HCT116 (cell line): ENCODE results near the gene FFAR3. TPM values are rescaled to one million over a fixed set of nuclear protein-coding genes. Genes with fewer than 3 reads are reported as not detected.

Experiments
- ATAC-seq: fragments of 200-7000 bp; cut with Tn5 transposase; 2 replicates; pipeline ENCODE4 v1.9.1; 2020; ENCODE audit warnings: mild to moderate bottlenecking, moderate library complexity
- BruUV-seq: library from RNA; stranded (reverse); fragments of 400-500 nt; replicated peaks from 2 replicates; lab custom pipeline; 2021; lab: Mats Ljungman, UMichigan
- CTCF ChIA-PET: fragments of 300-600 bp; sonication (Branson Sonifier 250); formaldehyde crosslinking; loops from one replicate; lab custom pipeline; 2021; ENCODE audit warnings: antibody characterized with exemption; lab: Charles Lee
- POLR2A ChIA-PET: fragments of 300-600, 350-600 bp; sonication (Branson Sonifier 250); formaldehyde crosslinking; loops from one replicate; lab custom pipeline; 2021; ENCODE audit warnings: antibody characterized with exemption; lab: Charles Lee
- RAD21 ChIA-PET, 2 experiments: fragments of 300-600 bp; sonication (Branson Sonifier 250); formaldehyde crosslinking; loops; one replicate each; lab custom pipeline; 2023; ENCODE audit warnings: low total read pairs in 2 of 2; ENCODE audit not compliant: uncharacterized antibody in 2 of 2, unreplicated experiment in 2 of 2, low non-redundant PET in 1 of 2; lab: Charles Lee
- DNase-seq: peaks from one replicate; pipeline ENCODE4 v3.0.0-alpha.2; 2010; ENCODE audit warnings: low read depth, low spot score
- H2AFZ ChIP-seq: fragments of 200-600 bp; shearing (Covaris generic), sonication (generic); 2 replicates; pipeline ENCODE4 v1.6.1; 2017; ENCODE audit warnings: low read depth, mixed run types, mixed read lengths, antibody characterized with exemption, low read length; ENCODE audit not compliant: poor library complexity, severe bottlenecking
- H3K27ac ChIP-seq: 2 replicates; pipeline ENCODE4 v1.5.1; 2012; ENCODE audit warnings: low read depth, low read length
- H3K27me3 ChIP-seq: fragments of 200-600 bp; sonication (generic); 2 replicates; pipeline ENCODE4 v1.6.1; 2016; ENCODE audit warnings: mixed run types, low read length, mixed read lengths; ENCODE audit not compliant: insufficient read depth
- H3K36me3 ChIP-seq, 2 experiments: fragments of 200-500 bp in 1 of 2; fragments of 200-600 bp in 1 of 2; sonication (Bioruptor generic) in 1 of 2; sonication (generic) in 1 of 2; 2 replicates each; pipeline versions ENCODE4 v1.5.1 to v1.6.1; 2014 to 2016; ENCODE audit warnings: low read length in 2 of 2, inconsistent platforms in 1 of 2, mixed read lengths in 1 of 2, mixed run types in 1 of 2; ENCODE audit not compliant: insufficient read depth in 2 of 2, control insufficient read depth in 1 of 2
- H3K4me1 ChIP-seq, 2 experiments: fragments of 200-600 bp in 1 of 2; sonication (generic) in 1 of 2; 2 replicates each; pipeline versions ENCODE4 v1.5.1 to v1.6.1; 2012 to 2017; ENCODE audit warnings: low read length in 2 of 2, inconsistent platforms in 1 of 2, mild to moderate bottlenecking in 1 of 2, mixed read lengths in 1 of 2, mixed run types in 1 of 2, moderate library complexity in 1 of 2; ENCODE audit not compliant: insufficient read depth in 2 of 2, control insufficient read depth in 1 of 2
- H3K4me2 ChIP-seq: fragments of 200-600 bp; sonication (generic); 2 replicates; pipeline ENCODE4 v1.6.1; 2017; ENCODE audit warnings: mixed run types, low read length, mixed read lengths
- H3K4me3 ChIP-seq, 2 experiments: fragments of 200-600 bp in 1 of 2; sonication (generic) in 1 of 2; replicated peaks in 1 of 2; 2 replicates each; pipeline ENCODE4 v1.5.1; 2011 to 2016; ENCODE audit warnings: low read length in 2 of 2, control low read depth in 1 of 2, low read depth in 1 of 2, mild to moderate bottlenecking in 1 of 2, mixed read lengths in 1 of 2, mixed run types in 1 of 2
- H3K79me2 ChIP-seq: fragments of 200-600 bp; sonication (generic); 2 replicates; pipeline ENCODE4 v1.6.1; 2017; ENCODE audit warnings: mild to moderate bottlenecking, mixed run types, low read length, moderate library complexity, mixed read lengths; ENCODE audit not compliant: insufficient read depth
- H3K9ac ChIP-seq: fragments of 200-600 bp; sonication (generic); 2 replicates; pipeline ENCODE4 v1.6.1; 2016; ENCODE audit warnings: low read length, mixed read lengths
- H3K9me2 ChIP-seq: fragments of 200-600 bp; sonication (generic), shearing (Covaris generic); 2 replicates; pipeline ENCODE4 v1.6.1; 2017; ENCODE audit warnings: mixed run types, mild to moderate bottlenecking, moderate library complexity; ENCODE audit not compliant: insufficient read depth
- H3K9me3 ChIP-seq, 2 experiments: fragments of 200-500 bp in 1 of 2; fragments of 200-600 bp in 1 of 2; sonication (Bioruptor generic) in 1 of 2; sonication (generic) in 1 of 2; 2 replicates each; pipeline ENCODE4 v1.6.1; 2014 to 2017; ENCODE audit warnings: low read length in 2 of 2, mixed read lengths in 2 of 2, inconsistent platforms in 1 of 2, low read depth in 1 of 2, mild to moderate bottlenecking in 1 of 2, mixed run types in 1 of 2, moderate library complexity in 1 of 2; ENCODE audit not compliant: control insufficient read depth in 1 of 2, insufficient read depth in 1 of 2
- H4K20me1 ChIP-seq: fragments of 200-600 bp; sonication (generic), shearing (Covaris generic); 2 replicates; pipeline ENCODE4 v1.6.1; 2017; ENCODE audit warnings: mixed run types, mild to moderate bottlenecking, moderate library complexity; ENCODE audit not compliant: insufficient read depth
- CBX3 ChIP-seq: IDR thresholded peaks from 2 replicates; pipeline ENCODE4 v1.6.1; 2012; ENCODE audit warnings: low read depth
- CTCF ChIP-seq, 3 experiments: fragments of 200-600 bp in 1 of 3; sonication (generic) in 1 of 3; IDR thresholded peaks in 2 of 3; conservative IDR thresholded peaks in 1 of 3; 2 replicates each; pipeline ENCODE4 v1.5.1; 2012 to 2017; ENCODE audit warnings: low read depth in 2 of 3, low read length in 2 of 3, antibody characterized with exemption in 1 of 3, borderline replicate concordance in 1 of 3, control low read depth in 1 of 3, mild to moderate bottlenecking in 1 of 3, mixed read lengths in 1 of 3, mixed run types in 1 of 3, moderate library complexity in 1 of 3; ENCODE audit not compliant: insufficient read depth in 1 of 3
- EZH2phosphoT487 ChIP-seq: fragments of 200-600 bp; IDR thresholded peaks from 2 replicates; pipeline ENCODE4 v1.6.1; 2018; ENCODE audit warnings: antibody characterized with exemption, borderline replicate concordance
- POLR2A ChIP-seq: IDR thresholded peaks from 2 replicates; pipeline ENCODE4 v1.7.0; 2011; ENCODE audit warnings: borderline replicate concordance; ENCODE audit not compliant: insufficient read depth, insufficient read length; ENCODE audit errors: extremely low read depth
- RAD21 ChIP-seq: IDR thresholded peaks from 2 replicates; pipeline ENCODE4 v1.6.1; 2012; ENCODE audit warnings: low read depth, mild to moderate bottlenecking
- SIN3A ChIP-seq: IDR thresholded peaks from 2 replicates; pipeline ENCODE4 v1.6.1; 2012; ENCODE audit warnings: low read depth
- SP1 ChIP-seq: IDR thresholded peaks from 2 replicates; pipeline ENCODE4 v1.6.1; 2012; ENCODE audit warnings: low read depth
- SRF ChIP-seq: IDR thresholded peaks from 2 replicates; pipeline ENCODE4 v1.6.1; 2012; ENCODE audit warnings: low read depth
- ZBTB33 ChIP-seq: IDR thresholded peaks from 2 replicates; pipeline ENCODE4 v1.6.1; 2011; ENCODE audit warnings: mild to moderate bottlenecking, low read length, moderate library complexity; ENCODE audit not compliant: insufficient replicate concordance; ENCODE audit errors: extremely low read depth
- ZFX ChIP-seq: fragments of 450-650 bp; IDR thresholded peaks from 2 replicates; pipeline ENCODE4 v1.6.1; 2017
- ZNF274 ChIP-seq: fragments of 200-500 bp; sonication (Bioruptor generic); IDR thresholded peaks from 2 replicates; pipeline ENCODE4 v1.6.1; 2014; ENCODE audit warnings: mild to moderate bottlenecking, low read depth, low read length, inconsistent platforms
- intact Hi-C: fragments of 100-400 bp; cut with micrococcal nuclease; formaldehyde crosslinking; loops from 2 replicates; pipeline ENCODE4 v1.10.0; 2022
- total RNA-seq: library from RNA; stranded (reverse); gene quantifications from one replicate; pipeline ENCODE4 v1.2.1, GENCODE V29; 2021; ENCODE audit not compliant: unreplicated experiment
- TF ChIP-seq, protein P1 (sequence below): IDR thresholded peaks from 2 replicates; pipeline ENCODE4 v1.6.1; 2012
- TF ChIP-seq, protein P2 (sequence below): IDR thresholded peaks from 2 replicates; pipeline ENCODE4 v1.6.1; 2012; ENCODE audit warnings: low read depth

Gene FFAR3
- total RNA-seq, 1 experiment from 2014 or later: not detected

DNA sequence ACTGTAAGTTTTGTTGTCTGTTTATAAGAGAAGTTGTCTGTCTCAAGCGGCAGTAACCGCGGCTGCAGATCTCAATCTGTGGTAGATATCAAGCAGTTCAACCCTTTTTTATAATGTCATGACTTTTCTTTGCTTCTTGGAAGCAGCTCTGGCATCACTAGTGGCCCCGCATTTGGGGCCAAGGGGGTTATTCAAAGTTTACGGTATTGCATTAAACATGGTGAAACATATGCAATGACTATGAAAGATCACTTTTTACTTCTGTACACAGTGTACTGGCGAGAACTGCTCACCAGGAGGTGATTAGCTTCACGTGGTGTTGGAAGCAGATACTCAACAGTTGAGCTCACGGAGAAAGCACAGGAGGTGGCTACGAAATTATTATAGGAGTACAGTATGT is 4.6 kb upstream of the FFAR3 start:
- Histone ChIP-seq H4K20me1 (no peaks in the 10 kb centered on the region), H3K9me2 (no peaks in the 10 kb centered on the region), H3K4me3 (no peak overlapping the region), H3K27ac (no peak overlapping the region), H3K9ac (no peak overlapping the region), H3K9me3 (no peaks in the 10 kb centered on the region), H3K4me2 (no peak overlapping the region), H3K79me2 (no peaks in the 10 kb centered on the region), H3K4me1 (peaks cover 0 to 7% of the 10 kb centered on the region in 2 experiments; a peak in 1 of 4 replicates), H3K27me3 (peaks cover 4% of the 10 kb centered on the region; the same call in 1 of the 2 replicates), H3K36me3 (no peaks in the 10 kb centered on the region), H2AFZ (peak overlapping the region; percentile 82)
- TF ChIP-seq SP1 (no peak), ZBTB33 (no peak), RAD21 (no peak), POLR2A (no peak), ZNF274 (no peak), SIN3A (no peak), EZH2phosphoT487 (no peak), CTCF (IDR thresholded peaks at IDR 0.05 in 2 of 3, conservative IDR thresholded peaks at IDR 0.05 in 1 of 3; ENCODE audit: borderline replicate concordance in 1 of 3, insufficient read depth in 1 of 3, low read depth in 2 of 3, low read length in 2 of 3) (no peak), ZFX (no peak), SRF (no peak), CBX3 (no peak)
- TF ChIP-seq, protein P1, sequence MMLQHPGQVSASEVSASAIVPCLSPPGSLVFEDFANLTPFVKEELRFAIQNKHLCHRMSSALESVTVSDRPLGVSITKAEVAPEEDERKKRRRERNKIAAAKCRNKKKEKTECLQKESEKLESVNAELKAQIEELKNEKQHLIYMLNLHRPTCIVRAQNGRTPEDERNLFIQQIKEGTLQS: no peak
- TF ChIP-seq, protein P2, sequence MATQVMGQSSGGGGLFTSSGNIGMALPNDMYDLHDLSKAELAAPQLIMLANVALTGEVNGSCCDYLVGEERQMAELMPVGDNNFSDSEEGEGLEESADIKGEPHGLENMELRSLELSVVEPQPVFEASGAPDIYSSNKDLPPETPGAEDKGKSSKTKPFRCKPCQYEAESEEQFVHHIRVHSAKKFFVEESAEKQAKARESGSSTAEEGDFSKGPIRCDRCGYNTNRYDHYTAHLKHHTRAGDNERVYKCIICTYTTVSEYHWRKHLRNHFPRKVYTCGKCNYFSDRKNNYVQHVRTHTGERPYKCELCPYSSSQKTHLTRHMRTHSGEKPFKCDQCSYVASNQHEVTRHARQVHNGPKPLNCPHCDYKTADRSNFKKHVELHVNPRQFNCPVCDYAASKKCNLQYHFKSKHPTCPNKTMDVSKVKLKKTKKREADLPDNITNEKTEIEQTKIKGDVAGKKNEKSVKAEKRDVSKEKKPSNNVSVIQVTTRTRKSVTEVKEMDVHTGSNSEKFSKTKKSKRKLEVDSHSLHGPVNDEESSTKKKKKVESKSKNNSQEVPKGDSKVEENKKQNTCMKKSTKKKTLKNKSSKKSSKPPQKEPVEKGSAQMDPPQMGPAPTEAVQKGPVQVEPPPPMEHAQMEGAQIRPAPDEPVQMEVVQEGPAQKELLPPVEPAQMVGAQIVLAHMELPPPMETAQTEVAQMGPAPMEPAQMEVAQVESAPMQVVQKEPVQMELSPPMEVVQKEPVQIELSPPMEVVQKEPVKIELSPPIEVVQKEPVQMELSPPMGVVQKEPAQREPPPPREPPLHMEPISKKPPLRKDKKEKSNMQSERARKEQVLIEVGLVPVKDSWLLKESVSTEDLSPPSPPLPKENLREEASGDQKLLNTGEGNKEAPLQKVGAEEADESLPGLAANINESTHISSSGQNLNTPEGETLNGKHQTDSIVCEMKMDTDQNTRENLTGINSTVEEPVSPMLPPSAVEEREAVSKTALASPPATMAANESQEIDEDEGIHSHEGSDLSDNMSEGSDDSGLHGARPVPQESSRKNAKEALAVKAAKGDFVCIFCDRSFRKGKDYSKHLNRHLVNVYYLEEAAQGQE: no peak
- RAD21 ChIA-PET: interaction anchor here (1.1 to 2.7 kb wide), 7 partner anchors 114 to 320 kb away, joined by 3 to 11 read pairs (median 4); no protein-coding TSS in a partner anchor
- ATAC-seq: no peak
- POLR2A ChIA-PET: interaction anchor here (1.8 to 2.0 kb wide), 2 partner anchors 142 to 157 kb away, joined by 5 to 9 read pairs; no protein-coding TSS in a partner anchor
- DNase-seq: no peak
- BruUV-seq: no TSS peak
- intact Hi-C loops: loop anchor here (1.0 to 10.0 kb wide), 2 partner anchors 142 to 361 kb away; partner anchors contain the start of gene KMT2B
- CTCF ChIA-PET: interaction anchor here (0.9 to 3.1 kb wide), 9 partner anchors 21 to 341 kb away, joined by 3 to 43 read pairs (median 5); no protein-coding TSS in a partner anchor
